ENCODE measurements around the gene OR8K5. TPM values are rescaled to one million over a fixed set of nuclear protein-coding genes. Genes with fewer than 3 reads are reported as not detected.

Gene OR8K5, protein sequence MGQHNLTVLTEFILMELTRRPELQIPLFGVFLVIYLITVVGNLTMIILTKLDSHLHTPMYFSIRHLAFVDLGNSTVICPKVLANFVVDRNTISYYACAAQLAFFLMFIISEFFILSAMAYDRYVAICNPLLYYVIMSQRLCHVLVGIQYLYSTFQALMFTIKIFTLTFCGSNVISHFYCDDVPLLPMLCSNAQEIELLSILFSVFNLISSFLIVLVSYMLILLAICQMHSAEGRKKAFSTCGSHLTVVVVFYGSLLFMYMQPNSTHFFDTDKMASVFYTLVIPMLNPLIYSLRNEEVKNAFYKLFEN
- not detected for polyA plus RNA-seq (2013, experiment 1 of 2)
- polyA plus RNA-seq (2013, experiment 2 of 2): not detected

DNA sequence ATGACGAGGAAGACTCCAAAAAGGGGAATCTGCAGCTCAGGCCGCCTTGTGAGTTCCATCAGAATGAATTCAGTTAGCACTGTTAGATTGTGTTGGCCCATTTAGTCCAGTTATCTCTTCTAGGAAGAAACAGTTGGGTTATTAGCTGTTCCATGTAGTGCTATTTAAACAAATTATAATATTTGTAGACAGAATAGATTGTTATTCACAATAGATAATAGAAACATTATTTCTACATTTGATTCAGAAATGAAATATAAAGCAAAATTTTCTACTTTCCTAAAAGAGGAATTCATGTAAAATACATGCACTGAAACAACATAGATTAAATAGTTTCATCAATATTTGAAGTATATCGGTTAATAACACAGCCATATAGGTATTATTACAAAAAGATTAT, at the start of gene OR8K5:
OR8K5 (minus strand) TSS at position 101 of the 400 bp plus-strand sequence; CDS start at position 101, 0 bp downstream.
- Histone ChIP-seq H2BK120ac (ENCODE audit: low read depth, low read length) (no peak within 1 kb of the TSS), H3K18ac (ENCODE audit: low read length) (no peak within 1 kb of the TSS), H3K4me3 (ENCODE audit: low read length in 2 of 2) (no peak within 1 kb of the TSS), H3K4me2 (ENCODE audit: insufficient read depth, low read length, poor library complexity, severe bottlenecking) (no peak within 1 kb of the TSS), H3K27ac (replicated peaks; ENCODE audit: low read length) (no peak within 1 kb of the TSS), H2BK15ac (ENCODE audit: low read length) (no peak within 1 kb of the TSS), H2BK5ac (ENCODE audit: low read length) (no peak within 1 kb of the TSS), H3K9me3 (replicated peaks in 1 of 2; ENCODE audit: control insufficient read depth in 2 of 2, insufficient read depth in 1 of 2, low read depth in 1 of 2, low read length in 2 of 2) (no peaks in the 10 kb centered on the region), H4K91ac (ENCODE audit: low read depth, low read length, poor library complexity) (no peak within 1 kb of the TSS), H3K79me1 (ENCODE audit: low read depth, low read length) (no peaks in the 10 kb centered on the region), H2AK5ac (ENCODE audit: low read depth, low read length) (no peak within 1 kb of the TSS), H3K4ac (ENCODE audit: low read length) (no peak within 1 kb of the TSS), H3K27me3 (ENCODE audit: control insufficient read depth in 3 of 3, insufficient read depth in 3 of 3, low read depth in 1 of 3, low read length in 3 of 3) (no peaks in the 10 kb centered on the region), H3K14ac (ENCODE audit: low read length) (no peak within 1 kb of the TSS), H3K23ac (ENCODE audit: low read depth, low read length, poor library complexity) (no peak within 1 kb of the TSS), H3K36me3 (replicated peaks in 1 of 2; ENCODE audit: control insufficient read depth in 2 of 2, insufficient read depth in 2 of 2, low read length in 2 of 2) (no peaks in the 10 kb centered on the region), H3K9ac (ENCODE audit: low read depth, low read length, poor library complexity) (no peak within 1 kb of the TSS), H3K4me1 (ENCODE audit: control insufficient read depth in 2 of 2, insufficient read depth in 1 of 2, low read depth in 1 of 2, low read length in 2 of 2) (no peaks in the 10 kb centered on the region), H2AFZ (ENCODE audit: low read length) (no peak within 1 kb of the TSS), H4K8ac (ENCODE audit: low read depth, low read length) (no peak within 1 kb of the TSS), H2BK12ac (ENCODE audit: low read length) (no peak within 1 kb of the TSS)
- WGBS, 2 donors (ENCODE audit: extremely low coverage in 2 of 2, insufficient read length in 2 of 2, insufficient replicate concordance in 1 of 2): no CpG with 5 or more reads among the region's 3 CpGs
- no peak for DNase-seq (ENCODE audit: low spot score)

DNA sequence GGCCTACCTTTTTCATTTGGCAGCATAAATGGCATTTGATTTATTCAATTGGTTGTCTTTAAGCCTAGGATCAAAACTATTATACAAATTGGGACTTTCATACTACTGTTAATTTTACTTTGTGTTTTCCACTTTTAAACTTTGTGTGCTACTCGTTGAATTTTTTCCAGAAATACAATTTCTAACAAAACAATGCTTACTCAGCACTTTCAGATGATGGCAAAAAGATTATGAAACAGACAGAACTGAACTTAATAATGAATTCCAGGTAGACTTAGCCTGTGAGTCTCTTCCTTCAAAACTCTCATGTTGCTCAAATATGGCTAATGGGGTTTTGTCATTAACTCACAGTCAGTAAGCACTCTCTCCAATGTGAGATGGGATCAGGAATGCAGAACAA, 47.7 kb upstream of the OR8K5 start:
- Histone ChIP-seq H3K4me1 (ENCODE audit: control insufficient read depth in 2 of 2, insufficient read depth in 1 of 2, low read depth in 1 of 2, low read length in 2 of 2) (no peaks in the 10 kb centered on the region), H3K36me3 (replicated peaks in 1 of 2; ENCODE audit: control insufficient read depth in 2 of 2, insufficient read depth in 2 of 2, low read length in 2 of 2) (no peaks in the 10 kb centered on the region), H3K4me2 (ENCODE audit: insufficient read depth, low read length, poor library complexity, severe bottlenecking) (no peak overlapping the region), H3K4me3 (ENCODE audit: low read length in 2 of 2) (no peak overlapping the region), H4K8ac (ENCODE audit: low read depth, low read length) (no peak overlapping the region), H3K4ac (ENCODE audit: low read length) (no peak overlapping the region), H3K79me1 (ENCODE audit: low read depth, low read length) (no peaks in the 10 kb centered on the region), H2BK120ac (ENCODE audit: low read depth, low read length) (no peak overlapping the region), H2BK15ac (ENCODE audit: low read length) (no peak overlapping the region), H2BK12ac (ENCODE audit: low read length) (no peak overlapping the region), H2AFZ (ENCODE audit: low read length) (no peak overlapping the region), H3K9ac (ENCODE audit: low read depth, low read length, poor library complexity) (no peak overlapping the region), H3K9me3 (replicated peaks in 1 of 2; ENCODE audit: control insufficient read depth in 2 of 2, insufficient read depth in 1 of 2, low read depth in 1 of 2, low read length in 2 of 2) (peaks cover 0 to 1% of the 10 kb centered on the region in 2 donors), H3K14ac (ENCODE audit: low read length) (no peak overlapping the region), H3K27ac (replicated peaks; ENCODE audit: low read length) (no peak overlapping the region), H4K91ac (ENCODE audit: low read depth, low read length, poor library complexity) (no peak overlapping the region), H3K27me3 (ENCODE audit: control insufficient read depth in 3 of 3, insufficient read depth in 3 of 3, low read depth in 1 of 3, low read length in 3 of 3) (no peaks in the 10 kb centered on the region), H3K23ac (ENCODE audit: low read depth, low read length, poor library complexity) (no peak overlapping the region), H2BK5ac (ENCODE audit: low read length) (no peak overlapping the region), H2AK5ac (ENCODE audit: low read depth, low read length) (no peak overlapping the region), H3K18ac (ENCODE audit: low read length) (no peak overlapping the region)
- DNase-seq (ENCODE audit: low spot score): no peak
- WGBS, 2 donors (ENCODE audit: extremely low coverage in 2 of 2, insufficient read length in 2 of 2, insufficient replicate concordance in 1 of 2): no CpG with 5 or more reads among the region's 1 CpG

DNA sequence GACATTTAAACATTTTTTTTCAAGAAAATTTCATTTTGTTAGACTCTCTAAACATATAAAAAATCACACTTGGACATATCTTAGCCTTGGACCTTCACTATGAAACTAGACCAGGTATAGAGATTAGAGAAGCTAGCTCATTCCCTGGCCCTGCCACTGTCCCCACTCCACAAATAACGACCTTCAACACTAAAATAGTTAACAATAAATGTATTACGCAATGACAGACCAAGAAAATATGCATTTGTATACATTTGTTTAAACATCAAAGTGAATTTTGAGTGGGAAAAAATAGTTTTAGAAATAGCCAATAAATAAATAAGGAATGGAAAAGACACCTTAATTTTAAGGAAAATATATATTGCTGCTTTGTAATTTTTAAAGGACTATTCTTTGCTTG, 37.2 kb upstream of the OR8K5 start:
- Histone ChIP-seq H4K8ac (ENCODE audit: low read depth, low read length) (no peak overlapping the region), H2BK5ac (ENCODE audit: low read length) (no peak overlapping the region), H3K4me3 (ENCODE audit: low read length in 2 of 2) (no peak overlapping the region), H3K4me2 (ENCODE audit: insufficient read depth, low read length, poor library complexity, severe bottlenecking) (no peak overlapping the region), H2BK120ac (ENCODE audit: low read depth, low read length) (no peak overlapping the region), H3K23ac (ENCODE audit: low read depth, low read length, poor library complexity) (no peak overlapping the region), H2BK15ac (ENCODE audit: low read length) (no peak overlapping the region), H3K18ac (ENCODE audit: low read length) (no peak overlapping the region), H3K14ac (ENCODE audit: low read length) (no peak overlapping the region), H3K4ac (ENCODE audit: low read length) (no peak overlapping the region), H3K79me1 (ENCODE audit: low read depth, low read length) (no peaks in the 10 kb centered on the region), H4K91ac (ENCODE audit: low read depth, low read length, poor library complexity) (no peak overlapping the region), H2AFZ (ENCODE audit: low read length) (no peak overlapping the region), H3K9me3 (replicated peaks in 1 of 2; ENCODE audit: control insufficient read depth in 2 of 2, insufficient read depth in 1 of 2, low read depth in 1 of 2, low read length in 2 of 2) (no peaks in the 10 kb centered on the region), H3K9ac (ENCODE audit: low read depth, low read length, poor library complexity) (no peak overlapping the region), H3K4me1 (ENCODE audit: control insufficient read depth in 2 of 2, insufficient read depth in 1 of 2, low read depth in 1 of 2, low read length in 2 of 2) (no peaks in the 10 kb centered on the region), H3K36me3 (replicated peaks in 1 of 2; ENCODE audit: control insufficient read depth in 2 of 2, insufficient read depth in 2 of 2, low read length in 2 of 2) (no peaks in the 10 kb centered on the region), H3K27me3 (ENCODE audit: control insufficient read depth in 3 of 3, insufficient read depth in 3 of 3, low read depth in 1 of 3, low read length in 3 of 3) (no peaks in the 10 kb centered on the region), H3K27ac (replicated peaks; ENCODE audit: low read length) (no peak overlapping the region), H2AK5ac (ENCODE audit: low read depth, low read length) (no peak overlapping the region), H2BK12ac (ENCODE audit: low read length) (no peak overlapping the region)
- no CpG with 5 or more reads among the region's 2 CpGs for WGBS, 2 donors (ENCODE audit: extremely low coverage in 2 of 2, insufficient read length in 2 of 2, insufficient replicate concordance in 1 of 2)
- no peak for DNase-seq (ENCODE audit: low spot score)

DNA sequence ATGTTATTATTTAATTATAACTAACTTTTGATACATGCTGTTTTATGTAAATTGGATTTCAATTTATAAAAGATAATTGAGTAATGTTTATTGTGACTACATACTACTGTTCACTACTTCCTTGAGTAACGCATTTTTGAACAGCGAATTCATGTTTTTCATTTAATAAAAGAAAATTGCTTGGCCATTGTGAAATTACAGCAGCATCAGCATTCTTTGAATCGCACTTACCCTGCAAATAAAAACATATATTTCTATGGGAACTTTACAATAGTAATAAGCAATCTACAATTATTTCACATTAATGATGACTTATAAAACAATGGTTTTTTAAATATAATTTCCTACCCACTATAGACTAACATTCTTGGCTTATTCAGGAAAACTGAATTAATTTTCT, 36.6 kb upstream of the OR8K5 start:
- no peak for DNase-seq (ENCODE audit: low spot score)
- Histone ChIP-seq H3K4me2 (ENCODE audit: insufficient read depth, low read length, poor library complexity, severe bottlenecking) (no peak overlapping the region), H2BK12ac (ENCODE audit: low read length) (no peak overlapping the region), H3K79me1 (ENCODE audit: low read depth, low read length) (no peaks in the 10 kb centered on the region), H4K91ac (ENCODE audit: low read depth, low read length, poor library complexity) (no peak overlapping the region), H3K14ac (ENCODE audit: low read length) (no peak overlapping the region), H4K8ac (ENCODE audit: low read depth, low read length) (no peak overlapping the region), H3K4me3 (ENCODE audit: low read length in 2 of 2) (no peak overlapping the region), H2BK120ac (ENCODE audit: low read depth, low read length) (no peak overlapping the region), H3K27me3 (ENCODE audit: control insufficient read depth in 3 of 3, insufficient read depth in 3 of 3, low read depth in 1 of 3, low read length in 3 of 3) (no peaks in the 10 kb centered on the region), H3K4me1 (ENCODE audit: control insufficient read depth in 2 of 2, insufficient read depth in 1 of 2, low read depth in 1 of 2, low read length in 2 of 2) (no peaks in the 10 kb centered on the region), H3K23ac (ENCODE audit: low read depth, low read length, poor library complexity) (no peak overlapping the region), H3K4ac (ENCODE audit: low read length) (no peak overlapping the region), H2BK15ac (ENCODE audit: low read length) (no peak overlapping the region), H3K27ac (replicated peaks; ENCODE audit: low read length) (no peak overlapping the region), H3K18ac (ENCODE audit: low read length) (no peak overlapping the region), H3K36me3 (replicated peaks in 1 of 2; ENCODE audit: control insufficient read depth in 2 of 2, insufficient read depth in 2 of 2, low read length in 2 of 2) (no peaks in the 10 kb centered on the region), H3K9ac (ENCODE audit: low read depth, low read length, poor library complexity) (no peak overlapping the region), H2BK5ac (ENCODE audit: low read length) (no peak overlapping the region), H3K9me3 (replicated peaks in 1 of 2; ENCODE audit: control insufficient read depth in 2 of 2, insufficient read depth in 1 of 2, low read depth in 1 of 2, low read length in 2 of 2) (no peaks in the 10 kb centered on the region), H2AK5ac (ENCODE audit: low read depth, low read length) (no peak overlapping the region), H2AFZ (ENCODE audit: low read length) (no peak overlapping the region)
- no CpG with 5 or more reads among the region's 3 CpGs for WGBS, 2 donors (ENCODE audit: extremely low coverage in 2 of 2, insufficient read length in 2 of 2, insufficient replicate concordance in 1 of 2)

All from neuronal stem cell (in vitro differentiated cells).